OCI-LY7 (cell line): ENCODE data around the gene NFX1.
"Not testable (repeated sequence)": the region's sequence is repeated elsewhere in the genome, so short reads cannot be mapped to it uniquely, and the experiment has no call there.

Experiments used
- EZH2phosphoT487 ChIP-seq: fragments of 200-600 bp; sonication (generic); IDR thresholded peaks from 2 replicates; pipeline ENCODE4 v1.6.1; 2018; ENCODE audit warnings: low read depth, borderline replicate concordance, mild to moderate bottlenecking, mixed run types, antibody characterized with exemption, low read length, moderate library complexity, mixed read lengths
- TF ChIP-seq, protein P1 (sequence below): fragments of 200-600 bp; sonication (generic); conservative IDR thresholded peaks from 2 replicates; pipeline ENCODE4 v1.5.1; 2014; ENCODE audit warnings: mild to moderate bottlenecking, antibody characterized with exemption, low read length, moderate library complexity, mixed read lengths

GRCh38 chr9:33386998-33387397 lies 96.7 kb downstream of the NFX1 start:
- TF ChIP-seq, protein P1, sequence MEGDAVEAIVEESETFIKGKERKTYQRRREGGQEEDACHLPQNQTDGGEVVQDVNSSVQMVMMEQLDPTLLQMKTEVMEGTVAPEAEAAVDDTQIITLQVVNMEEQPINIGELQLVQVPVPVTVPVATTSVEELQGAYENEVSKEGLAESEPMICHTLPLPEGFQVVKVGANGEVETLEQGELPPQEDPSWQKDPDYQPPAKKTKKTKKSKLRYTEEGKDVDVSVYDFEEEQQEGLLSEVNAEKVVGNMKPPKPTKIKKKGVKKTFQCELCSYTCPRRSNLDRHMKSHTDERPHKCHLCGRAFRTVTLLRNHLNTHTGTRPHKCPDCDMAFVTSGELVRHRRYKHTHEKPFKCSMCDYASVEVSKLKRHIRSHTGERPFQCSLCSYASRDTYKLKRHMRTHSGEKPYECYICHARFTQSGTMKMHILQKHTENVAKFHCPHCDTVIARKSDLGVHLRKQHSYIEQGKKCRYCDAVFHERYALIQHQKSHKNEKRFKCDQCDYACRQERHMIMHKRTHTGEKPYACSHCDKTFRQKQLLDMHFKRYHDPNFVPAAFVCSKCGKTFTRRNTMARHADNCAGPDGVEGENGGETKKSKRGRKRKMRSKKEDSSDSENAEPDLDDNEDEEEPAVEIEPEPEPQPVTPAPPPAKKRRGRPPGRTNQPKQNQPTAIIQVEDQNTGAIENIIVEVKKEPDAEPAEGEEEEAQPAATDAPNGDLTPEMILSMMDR: not testable (repeated sequence)
- TF ChIP-seq EZH2phosphoT487: not testable (repeated sequence)
